AG04450 (cell line): Measurements from ENCODE around the gene RASA3. TPM values are rescaled to one million over a fixed set of nuclear protein-coding genes. Genes with fewer than 3 reads are reported as not detected.

Experiments used
- CTCF ChIA-PET: fragments of 300-600, 350-600 bp; formaldehyde crosslinking; extraction: SDS; loops from one replicate; lab custom pipeline; 2022; ENCODE audit warnings: antibody characterized with exemption, inconsistent platforms; lab: Charles Lee
- POLR2A ChIA-PET: fragments of 350-600 bp; formaldehyde crosslinking; extraction: SDS; loops from one replicate; lab custom pipeline; 2021; ENCODE audit warnings: antibody characterized with exemption, inconsistent platforms; lab: Yijun Ruan, JAX
- DNase-seq: peaks from one replicate; pipeline ENCODE4 v3.0.0-alpha.2; 2011; ENCODE audit warnings: low read depth, low spot score
- H3K27ac ChIP-seq: one replicate; pipeline ENCODE4 v1.5.1; 2012; ENCODE audit warnings: low read depth, low read length, control low read depth
- H3K27me3 ChIP-seq: one replicate; pipeline ENCODE4 v1.6.0; 2012; ENCODE audit warnings: low read length; ENCODE audit not compliant: control insufficient read depth, insufficient read depth
- H3K4me3 ChIP-seq: 2 replicates; pipeline ENCODE4 v1.5.1; 2011; ENCODE audit warnings: mild to moderate bottlenecking, low read depth, low read length, control low read depth
- H3K9me3 ChIP-seq: 2 replicates; pipeline ENCODE4 v1.5.1; 2012; ENCODE audit warnings: low read length; ENCODE audit not compliant: control insufficient read depth, insufficient read depth
- CTCF ChIP-seq: IDR thresholded peaks from 2 replicates; pipeline ENCODE4 v1.5.1; 2011; ENCODE audit warnings: low read depth, low read length, control low read depth, inconsistent platforms
- polyA plus RNA-seq: library from polyadenylated mRNA; depleted of rRNA; stranded (reverse); fragments of >200 nt; gene quantifications from 2 replicates; pipeline ENCODE4 v1.2.3, GENCODE V29; 2011

RASA3 gene
- polyA plus RNA-seq, 1 experiment, result 25.2 TPM

- H3K9me3 ChIP-seq, result peaks cover 25% of the 10 kb centered on the region; the same call in 1 of the 2 replicates
- no peak overlapping the region for H3K4me3 ChIP-seq
- DNase-seq, result no peak
- peak overlapping the region; percentile 39 for H3K27ac ChIP-seq
- TF ChIP-seq CTCF, result no peak
- H3K27me3 ChIP-seq, result no peaks in the 10 kb centered on the region
- ChIA-PET CTCF (interaction anchor here (1.0 kb wide), 1 partner anchor 16 kb away, joined by 4 read pairs; no protein-coding TSS in a partner anchor), POLR2A (no interaction called here)
These were observed 87.2 kb downstream of the RASA3 start for GRCh38 chr13:114045113-114045735.

- POLR2A ChIA-PET, result no interaction called here
- Histone ChIP-seq H3K27me3 (no peaks in the 10 kb centered on the region), H3K4me3 (no peak overlapping the region), H3K27ac (peak overlapping the region; percentile 47), H3K9me3 (peaks cover 27% of the 10 kb centered on the region; the same call in 1 of the 2 replicates)
- no peak for TF ChIP-seq CTCF
- no peak for DNase-seq
- CTCF ChIA-PET, result no interaction called here
These were observed 87.9 kb downstream of the RASA3 start for GRCh38 chr13:114044486-114044885.

- POLR2A ChIA-PET, result interaction anchor here (0.6 to 1.1 kb wide), 3 partner anchors 22 to 89 kb away, joined by 3 read pairs; partner anchors contain the start of gene RASA3
- no peak overlapping the region for H3K4me3 ChIP-seq
- H3K9me3 ChIP-seq, result peaks cover 34% of the 10 kb centered on the region; the same call in 1 of the 2 replicates
- CTCF ChIA-PET, result no interaction called here
- H3K27me3 ChIP-seq, result no peaks in the 10 kb centered on the region
- H3K27ac ChIP-seq, result peak overlapping the region; percentile 52
- peak; percentile 33 for TF ChIP-seq CTCF
- DNase-seq, result peak; percentile 65
These were observed 88.9 kb downstream of the RASA3 start for GRCh38 chr13:114043421-114044053.

- Histone ChIP-seq H3K9me3 (peaks cover 36% of the 10 kb centered on the region; the same call in 1 of the 2 replicates), H3K4me3 (no peak overlapping the region), H3K27ac (no peak overlapping the region), H3K27me3 (no peaks in the 10 kb centered on the region)
- ChIA-PET POLR2A (interaction anchor here (1.1 kb wide), 1 partner anchor 23 kb away, joined by 3 read pairs; no protein-coding TSS in a partner anchor), CTCF (no interaction called here)
- TF ChIP-seq CTCF, result no peak
- no peak for DNase-seq
These were observed 90.2 kb downstream of the RASA3 start for GRCh38 chr13:114042066-114042815.
